HG03469 (cell line): ENCODE measurements around the gene FASTKD1.
"Not testable (repeated sequence)": the region's sequence is repeated elsewhere in the genome, so short reads cannot be mapped to it uniquely, and the experiment has no call there.

Experiments used
- ATAC-seq: cut with Tn5 transposase; IDR thresholded peaks from one replicate; pipeline ENCODE4 v1.9.1; 2021; ENCODE audit warnings: mild to moderate bottlenecking, moderate library complexity, moderate number of reproducible peaks; ENCODE audit not compliant: unreplicated experiment

The FASTKD1 gene

GRCh38 chr2:169571571-169571970, 2.1 kb downstream of the FASTKD1 start:
- ATAC-seq: no peak

- not testable (repeated sequence) for ATAC-seq
These were observed 2.9 kb downstream of the FASTKD1 start for GRCh38 chr2:169570752-169571151.

GRCh38 chr2:169569948-169570347, 3.7 kb downstream of the FASTKD1 start:
- no peak for ATAC-seq

GRCh38 chr2:169565686-169566085, 8.0 kb downstream of the FASTKD1 start:
- no peak for ATAC-seq

- no peak for ATAC-seq
These were observed 11.1 kb downstream of the FASTKD1 start for GRCh38 chr2:169562519-169562918.

- not testable (repeated sequence) for ATAC-seq
These were observed 11.6 kb downstream of the FASTKD1 start for GRCh38 chr2:169562084-169562483.

- ATAC-seq: no peak
These were observed 12.3 kb downstream of the FASTKD1 start for GRCh38 chr2:169561364-169561763.

GRCh38 chr2:169546756-169547155, 26.9 kb downstream of the FASTKD1 start:
- ATAC-seq: no peak

GRCh38 chr2:169542433-169542832, 31.2 kb downstream of the FASTKD1 start:
- ATAC-seq: no peak

- ATAC-seq: no peak
These were observed 33.5 kb downstream of the FASTKD1 start for GRCh38 chr2:169540146-169540545.

GRCh38 chr2:169539460-169539859, 34.2 kb downstream of the FASTKD1 start:
- ATAC-seq: not testable (repeated sequence)

GRCh38 chr2:169528271-169528701, 45.4 kb downstream of the FASTKD1 start:
- peak; percentile 79 for ATAC-seq

GRCh38 chr2:169526451-169526850, 47.2 kb downstream of the FASTKD1 start:
- ATAC-seq: no peak

GRCh38 chr2:169525434-169525833, 48.2 kb downstream of the FASTKD1 start:
- ATAC-seq: no peak

- ATAC-seq: no peak
These were observed 50.0 kb downstream of the FASTKD1 start for GRCh38 chr2:169523681-169524080.

- ATAC-seq: no peak
These were observed 52.8 kb downstream of the FASTKD1 start for GRCh38 chr2:169520896-169521295.

GRCh38 chr2:169516488-169516995, 57.1 kb downstream of the FASTKD1 start:
- not testable (repeated sequence) for ATAC-seq

GRCh38 chr2:169514758-169515157, 58.9 kb downstream of the FASTKD1 start:
- ATAC-seq: not testable (repeated sequence)

GRCh38 chr2:169513926-169514325, 59.7 kb downstream of the FASTKD1 start:
- no peak for ATAC-seq

GRCh38 chr2:169513094-169513493, 60.6 kb downstream of the FASTKD1 start:
- no peak for ATAC-seq

GRCh38 chr2:169512525-169512924, 61.1 kb downstream of the FASTKD1 start:
- no peak for ATAC-seq

- no peak for ATAC-seq
These were observed 61.8 kb downstream of the FASTKD1 start for GRCh38 chr2:169511818-169512217.

- no peak for ATAC-seq
These were observed 63.2 kb downstream of the FASTKD1 start for GRCh38 chr2:169510496-169510895.
